Fibroblast of skin of left quadriceps (primary cell): Measurements from ENCODE around the gene MED12L.

ENCODE experiments used
- DNase-seq, 2 experiments: peaks; one replicate each; pipeline ENCODE4 v3.0.0-alpha.2; 2013; ENCODE audit warnings: low read depth in 2 of 2

MED12L gene

GRCh38 chr3:151091685-151092345 is 6.4 kb downstream of the MED12L start:
- DNase-seq = no peak

GRCh38 chr3:151093148-151093547 is 7.7 kb downstream of the MED12L start:
- DNase-seq = no peak

GRCh38 chr3:151093905-151094304 is 8.4 kb downstream of the MED12L start:
- DNase-seq = no peak

GRCh38 chr3:151096716-151097115 is 11.3 kb downstream of the MED12L start:
- DNase-seq = no peak

GRCh38 chr3:151100076-151100475 is 14.6 kb downstream of the MED12L start:
- DNase-seq = no peak

GRCh38 chr3:151101270-151101969 is 16.0 kb downstream of the MED12L start:
- no peak for DNase-seq

GRCh38 chr3:151106311-151106710 is 20.8 kb downstream of the MED12L start:
- no peak for DNase-seq

- no peak for DNase-seq
Observed at GRCh38 chr3:151107177-151107576, 21.7 kb downstream of the MED12L start.

GRCh38 chr3:151107701-151108100 is 22.2 kb downstream of the MED12L start:
- no peak for DNase-seq

- no peak for DNase-seq
Observed at GRCh38 chr3:151109286-151109800, 23.9 kb downstream of the MED12L start.

- DNase-seq = no peak
Observed at GRCh38 chr3:151112731-151113130, 27.3 kb downstream of the MED12L start.

GRCh38 chr3:151113343-151113742 is 27.9 kb downstream of the MED12L start:
- DNase-seq = no peak

GRCh38 chr3:151117047-151117446 is 31.6 kb downstream of the MED12L start:
- DNase-seq = no peak

- no peak for DNase-seq
Observed at GRCh38 chr3:151119188-151119587, 33.7 kb downstream of the MED12L start.

- DNase-seq = no peak
Observed at GRCh38 chr3:151120409-151120808, 34.9 kb downstream of the MED12L start.

GRCh38 chr3:151121016-151121415 is 35.6 kb downstream of the MED12L start:
- no peak for DNase-seq

- no peak for DNase-seq
Observed at GRCh38 chr3:151123827-151124226, 38.4 kb downstream of the MED12L start.

- no peak for DNase-seq
Observed at GRCh38 chr3:151124476-151124875, 39.0 kb downstream of the MED12L start.

- DNase-seq = no peak
Observed at GRCh38 chr3:151130428-151130827, 45.0 kb downstream of the MED12L start.

- DNase-seq = no peak
Observed at GRCh38 chr3:151133175-151133574, 47.7 kb downstream of the MED12L start.

GRCh38 chr3:151133917-151134450 is 48.5 kb downstream of the MED12L start:
- no peak for DNase-seq

GRCh38 chr3:151135541-151136337 is 50.3 kb downstream of the MED12L start:
- DNase-seq = no peak
